Epithelial cell of esophagus (primary cell): ENCODE measurements around the gene ZNF292.
A peak's percentile ranks its signal among the peaks of the same experiment; 100 is the strongest.

Experiments
- DNase-seq: peaks from one replicate; pipeline ENCODE4 v3.0.0; 2010; ENCODE audit warnings: low read depth
- H3K4me3 ChIP-seq: 2 replicates; pipeline ENCODE4 v1.5.1; 2011; ENCODE audit warnings: mild to moderate bottlenecking, low read length, control low read depth
- TF ChIP-seq, protein P1 (sequence below): IDR thresholded peaks from 2 replicates; pipeline ENCODE4 v1.5.1; 2011; ENCODE audit warnings: low read depth, mild to moderate bottlenecking, low read length, control low read depth, inconsistent platforms; ENCODE audit not compliant: insufficient read depth; ENCODE audit errors: missing control alignments

The ZNF292 gene

DNA sequence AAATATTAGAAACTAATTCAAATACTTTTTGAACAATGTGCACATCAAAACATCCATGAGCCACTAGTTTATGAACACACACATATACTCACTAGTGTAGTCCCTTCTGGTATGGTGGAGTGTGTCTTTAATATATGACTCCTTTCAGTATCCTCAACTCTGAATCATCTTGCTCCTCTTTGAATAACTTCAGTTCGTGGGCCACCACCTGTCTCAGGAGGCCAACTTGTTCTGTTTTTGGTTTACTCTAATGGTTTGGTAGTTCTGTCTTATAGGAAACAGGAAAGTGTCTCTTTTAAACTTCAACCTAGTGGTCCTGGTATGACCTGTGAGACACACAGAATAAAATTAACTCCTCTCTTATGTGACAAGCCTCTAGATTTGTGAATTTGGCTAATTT is 55.6 kb downstream of the ZNF292 start:
- TF ChIP-seq, protein P1, sequence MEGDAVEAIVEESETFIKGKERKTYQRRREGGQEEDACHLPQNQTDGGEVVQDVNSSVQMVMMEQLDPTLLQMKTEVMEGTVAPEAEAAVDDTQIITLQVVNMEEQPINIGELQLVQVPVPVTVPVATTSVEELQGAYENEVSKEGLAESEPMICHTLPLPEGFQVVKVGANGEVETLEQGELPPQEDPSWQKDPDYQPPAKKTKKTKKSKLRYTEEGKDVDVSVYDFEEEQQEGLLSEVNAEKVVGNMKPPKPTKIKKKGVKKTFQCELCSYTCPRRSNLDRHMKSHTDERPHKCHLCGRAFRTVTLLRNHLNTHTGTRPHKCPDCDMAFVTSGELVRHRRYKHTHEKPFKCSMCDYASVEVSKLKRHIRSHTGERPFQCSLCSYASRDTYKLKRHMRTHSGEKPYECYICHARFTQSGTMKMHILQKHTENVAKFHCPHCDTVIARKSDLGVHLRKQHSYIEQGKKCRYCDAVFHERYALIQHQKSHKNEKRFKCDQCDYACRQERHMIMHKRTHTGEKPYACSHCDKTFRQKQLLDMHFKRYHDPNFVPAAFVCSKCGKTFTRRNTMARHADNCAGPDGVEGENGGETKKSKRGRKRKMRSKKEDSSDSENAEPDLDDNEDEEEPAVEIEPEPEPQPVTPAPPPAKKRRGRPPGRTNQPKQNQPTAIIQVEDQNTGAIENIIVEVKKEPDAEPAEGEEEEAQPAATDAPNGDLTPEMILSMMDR: no peak
- H3K4me3 ChIP-seq: no peak overlapping the region
- DNase-seq: no peak

DNA sequence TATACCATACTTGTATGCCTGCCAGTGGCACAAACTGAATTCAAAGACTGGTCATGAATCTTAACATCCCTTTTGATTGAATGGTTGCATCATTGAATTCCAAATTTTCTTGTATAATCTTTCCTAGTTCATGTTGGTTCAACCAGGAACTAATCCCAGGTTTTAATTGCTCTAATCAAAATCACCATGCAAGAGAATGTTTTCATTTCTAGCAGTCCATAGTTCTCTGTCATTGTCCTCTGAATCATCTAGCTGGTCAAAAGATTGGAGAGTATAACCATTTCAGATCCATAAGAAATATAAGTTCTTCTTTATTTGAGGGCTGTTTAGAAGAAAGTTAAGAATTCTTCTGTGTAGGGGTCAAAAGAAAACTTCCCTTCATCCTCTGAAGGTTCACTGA is 57.2 kb downstream of the ZNF292 start:
- TF ChIP-seq, protein P1: no peak
- DNase-seq: no peak
- no peak overlapping the region for H3K4me3 ChIP-seq

DNA sequence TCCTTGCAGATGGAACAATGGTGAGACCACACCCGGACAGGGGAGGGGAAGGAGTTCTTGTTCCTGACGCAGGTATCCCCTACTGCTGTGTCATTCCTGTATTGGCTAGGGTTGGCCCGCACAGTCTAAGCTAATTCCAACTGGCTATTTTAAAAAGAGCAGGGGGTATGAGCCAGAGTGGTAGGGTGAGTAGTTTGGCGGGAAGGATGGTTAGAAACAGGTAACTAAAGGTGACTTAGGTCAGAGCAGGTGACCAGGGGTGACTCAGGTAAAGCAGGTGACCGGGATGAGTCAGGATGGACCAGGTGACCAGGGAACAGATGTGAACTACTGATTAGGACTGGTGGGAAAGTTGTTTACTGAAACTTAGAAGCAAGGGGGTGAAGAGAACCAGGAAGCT is 58.0 kb downstream of the ZNF292 start:
- TF ChIP-seq, protein P1: no peak
- peak; percentile 53 for DNase-seq
- no peak overlapping the region for H3K4me3 ChIP-seq

DNA sequence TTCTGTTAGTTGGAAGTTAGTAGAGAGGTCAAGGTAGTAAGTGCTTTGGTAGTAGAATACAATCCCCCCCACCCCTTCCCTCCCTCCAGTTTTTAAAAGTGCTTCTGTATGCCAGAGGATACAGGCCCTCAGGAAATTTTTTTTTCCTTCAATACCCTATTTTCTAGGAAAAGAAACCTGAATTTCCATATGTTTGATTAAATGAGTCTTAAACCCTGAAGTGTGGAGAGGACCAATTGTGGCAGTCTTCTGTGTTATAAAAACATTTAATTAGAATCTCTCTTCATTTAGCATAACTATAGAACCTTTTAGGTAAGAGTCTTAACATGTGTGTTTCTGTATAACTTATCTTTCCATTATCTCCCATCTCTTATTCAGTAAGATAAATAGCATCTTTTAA is 59.5 kb downstream of the ZNF292 start:
- no peak overlapping the region for H3K4me3 ChIP-seq
- no peak for DNase-seq
- TF ChIP-seq, protein P1: no peak

DNA sequence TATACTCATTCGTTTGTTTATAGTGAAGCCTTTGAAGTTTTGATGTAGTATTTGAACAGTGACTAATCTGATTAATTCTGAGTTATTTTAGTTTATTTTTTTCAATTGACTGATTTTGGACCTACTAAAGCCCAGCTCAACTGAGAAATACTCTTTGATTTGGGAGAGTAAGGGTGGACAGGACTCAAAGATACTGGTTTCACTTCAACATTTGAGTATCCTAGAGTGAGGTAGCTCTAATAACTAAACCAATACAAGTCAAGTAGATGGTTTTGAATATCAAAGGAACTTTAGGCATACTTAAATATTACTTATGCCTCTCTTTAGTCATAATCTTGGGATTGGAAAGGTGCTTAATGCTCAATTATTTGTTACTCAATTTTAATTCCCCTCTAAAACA is 65.6 kb downstream of the ZNF292 start:
- H3K4me3 ChIP-seq: no peak overlapping the region
- TF ChIP-seq, protein P1: no peak
- no peak for DNase-seq

DNA sequence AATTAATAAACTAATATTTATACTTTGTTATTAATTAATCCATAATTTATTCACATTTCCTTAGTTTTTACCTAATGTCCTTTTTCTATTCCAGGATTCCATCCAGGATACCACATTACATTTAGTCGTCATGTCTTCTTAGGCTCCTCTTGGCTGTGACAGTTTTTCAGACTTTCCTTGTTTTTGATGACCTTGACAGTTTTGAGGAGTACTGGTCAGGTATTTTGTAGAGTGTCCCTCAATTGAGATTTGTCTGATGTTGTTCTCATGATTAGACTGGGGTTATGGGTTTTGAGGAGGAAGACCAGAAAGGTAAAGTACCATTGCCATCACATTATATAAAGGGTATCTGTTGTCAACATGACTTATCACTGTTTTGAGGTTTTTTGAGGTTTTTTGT is 67.3 kb downstream of the ZNF292 start:
- no peak overlapping the region for H3K4me3 ChIP-seq
- TF ChIP-seq, protein P1: no peak
- DNase-seq: no peak

DNA sequence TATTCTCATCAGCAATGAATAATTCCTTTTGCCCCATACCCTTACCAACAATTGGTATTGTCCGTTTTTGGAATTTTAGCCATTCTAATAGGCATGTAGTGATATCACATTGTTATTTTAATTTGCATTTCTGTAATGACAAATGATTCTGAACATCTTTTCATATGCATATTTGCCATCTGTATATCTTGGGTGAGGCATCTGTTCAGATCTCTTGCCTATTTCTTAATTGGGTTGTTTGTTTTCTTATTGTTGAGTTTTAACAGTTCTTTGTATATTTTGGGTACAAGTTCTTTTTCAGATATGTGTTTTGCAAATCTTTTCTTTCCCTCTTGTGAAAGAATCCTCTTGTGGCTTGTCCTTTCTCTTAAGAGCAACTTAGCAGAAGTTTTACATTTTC is 69.6 kb downstream of the ZNF292 start:
- TF ChIP-seq, protein P1: no peak
- H3K4me3 ChIP-seq: no peak overlapping the region
- no peak for DNase-seq
